ENCODE results near the gene USP5.
"Not testable (repeated sequence)": the region's sequence is repeated elsewhere in the genome, so short reads cannot be mapped to it uniquely, and the experiment has no call there.

Gene USP5

GRCh38 chr12:6842075-6842474 lies 9.9 kb upstream of the USP5 start:
- DNase-seq, result no peak

GRCh38 chr12:6843118-6843902 lies 8.6 kb upstream of the USP5 start:
- DNase-seq, result no peak

- DNase-seq, result no peak
Measured at GRCh38 chr12:6845395-6845794, 6.6 kb upstream of the USP5 start.

- no peak for DNase-seq
Measured at GRCh38 chr12:6846316-6846869, 5.6 kb upstream of the USP5 start.

GRCh38 chr12:6847676-6848075 lies 4.3 kb upstream of the USP5 start:
- DNase-seq, result no peak

- DNase-seq, result no peak
Measured at GRCh38 chr12:6849427-6849826, 2.5 kb upstream of the USP5 start.

GRCh38 chr12:6849976-6850560 lies 1.9 kb upstream of the USP5 start:
- no peak for DNase-seq

GRCh38 chr12:6850796-6851152 lies 1.2 kb upstream of the USP5 start:
- DNase-seq, result no peak

GRCh38 chr12:6851153-6851920 lies 613 bp upstream of the USP5 start, which contains the start of gene CDCA3:
TSS of gene CDCA3 (minus strand) at chr12:6851286. CDS start at chr12:6850952, 334 bp downstream.
- peak; percentile 93 for DNase-seq

- peak; percentile 32 for DNase-seq
Measured at GRCh38 chr12:6852651-6853354, 853 bp downstream of the USP5 start.

- DNase-seq, result no peak
Measured at GRCh38 chr12:6853626-6854025, 1.7 kb downstream of the USP5 start.

GRCh38 chr12:6854036-6854435 lies 2.1 kb downstream of the USP5 start:
- no peak for DNase-seq

- no peak for DNase-seq
Measured at GRCh38 chr12:6855322-6855721, 3.4 kb downstream of the USP5 start.

- no peak for DNase-seq
Measured at GRCh38 chr12:6858799-6859198, 6.8 kb downstream of the USP5 start.

GRCh38 chr12:6860116-6860515 lies 8.2 kb downstream of the USP5 start:
- DNase-seq, result no peak

- DNase-seq, result no peak
Measured at GRCh38 chr12:6860942-6861341, 9.0 kb downstream of the USP5 start.

- DNase-seq, result no peak
Measured at GRCh38 chr12:6861391-6861790, 9.4 kb downstream of the USP5 start.

GRCh38 chr12:6863033-6863432 lies 11.1 kb downstream of the USP5 start:
- DNase-seq, result no peak

GRCh38 chr12:6863586-6864321 lies 11.8 kb downstream of the USP5 start:
- no peak for DNase-seq

GRCh38 chr12:6865307-6865706 lies 13.4 kb downstream of the USP5 start:
- DNase-seq, result not testable (repeated sequence)

GRCh38 chr12:6866163-6866919 lies 14.4 kb downstream of the USP5 start:
- no peak for DNase-seq

Measured in DMS 273 treated with DMSO at 0.1 percent for 48 hours (cell line).